Stimulated activated CD8-positive, alpha-beta memory T cell treated with anti-CD3 and anti-CD28 coated beads, Interleukin-2, amount 100 ng/mL, for 1 hour (primary cell): ENCODE data around the gene ART4.

Source experiments
- DNase-seq, 2 donors: peaks; one replicate each; pipeline ENCODE4 v3.0.0-alpha.2; 2020; ENCODE audit warnings: low read depth in 2 of 2

The ART4 gene

GRCh38 chr12:14810953-14811483, 32.3 kb downstream of the ART4 start:
- no peak for DNase-seq

DNA sequence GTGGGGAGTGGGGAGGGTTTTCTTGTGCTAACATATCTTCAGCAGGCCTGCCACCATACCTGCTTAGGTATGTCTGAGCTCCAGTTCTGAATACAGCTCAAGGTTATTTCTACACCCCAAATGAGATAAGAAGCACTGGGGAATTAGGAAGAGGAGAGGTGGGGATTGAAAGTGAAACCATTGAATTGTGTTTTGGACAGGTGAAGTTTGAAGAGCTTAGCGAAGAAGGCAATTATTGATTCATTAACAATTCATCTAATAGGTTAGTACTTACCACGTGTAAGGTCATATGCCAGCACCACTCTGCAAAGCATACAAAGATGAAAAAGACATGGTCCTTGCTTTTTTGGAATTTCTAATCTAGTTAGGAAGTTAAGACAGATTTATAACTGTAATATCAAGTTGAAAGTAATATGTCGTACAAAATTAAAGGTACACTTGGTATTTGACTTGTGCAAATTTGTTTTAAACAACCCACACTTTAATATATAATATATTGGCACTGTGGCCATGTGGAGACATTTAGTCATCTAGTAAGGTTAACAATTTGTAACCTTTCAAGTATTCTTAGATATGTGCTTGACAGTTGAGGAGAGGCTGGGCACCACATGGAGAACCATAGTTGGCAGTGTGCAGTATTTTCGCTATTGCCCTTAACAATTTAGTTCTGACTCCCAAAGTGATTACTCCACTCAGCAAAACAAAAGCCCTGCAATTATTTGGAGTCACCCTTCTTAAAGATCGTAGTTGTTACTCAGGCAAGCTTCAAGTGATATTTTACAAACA, 33.0 kb downstream of the ART4 start:
- DNase-seq: no peak

DNA sequence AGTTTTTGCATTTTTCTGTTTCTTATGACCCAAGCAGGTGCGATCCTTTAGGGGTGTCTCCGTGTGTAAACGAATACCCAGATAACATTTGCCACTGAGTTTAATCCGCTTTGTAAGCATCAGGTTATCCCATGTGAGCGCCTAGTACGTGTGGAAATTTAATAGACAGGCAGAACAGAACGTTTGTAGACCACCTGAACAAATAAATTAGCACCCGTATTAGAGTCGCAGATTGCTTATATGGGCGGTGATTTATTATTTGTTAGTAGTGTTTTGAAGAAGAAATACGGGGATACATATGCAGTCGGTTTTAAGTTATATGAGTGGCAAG, 39.5 kb downstream of the ART4 start:
- DNase-seq: no peak

DNA sequence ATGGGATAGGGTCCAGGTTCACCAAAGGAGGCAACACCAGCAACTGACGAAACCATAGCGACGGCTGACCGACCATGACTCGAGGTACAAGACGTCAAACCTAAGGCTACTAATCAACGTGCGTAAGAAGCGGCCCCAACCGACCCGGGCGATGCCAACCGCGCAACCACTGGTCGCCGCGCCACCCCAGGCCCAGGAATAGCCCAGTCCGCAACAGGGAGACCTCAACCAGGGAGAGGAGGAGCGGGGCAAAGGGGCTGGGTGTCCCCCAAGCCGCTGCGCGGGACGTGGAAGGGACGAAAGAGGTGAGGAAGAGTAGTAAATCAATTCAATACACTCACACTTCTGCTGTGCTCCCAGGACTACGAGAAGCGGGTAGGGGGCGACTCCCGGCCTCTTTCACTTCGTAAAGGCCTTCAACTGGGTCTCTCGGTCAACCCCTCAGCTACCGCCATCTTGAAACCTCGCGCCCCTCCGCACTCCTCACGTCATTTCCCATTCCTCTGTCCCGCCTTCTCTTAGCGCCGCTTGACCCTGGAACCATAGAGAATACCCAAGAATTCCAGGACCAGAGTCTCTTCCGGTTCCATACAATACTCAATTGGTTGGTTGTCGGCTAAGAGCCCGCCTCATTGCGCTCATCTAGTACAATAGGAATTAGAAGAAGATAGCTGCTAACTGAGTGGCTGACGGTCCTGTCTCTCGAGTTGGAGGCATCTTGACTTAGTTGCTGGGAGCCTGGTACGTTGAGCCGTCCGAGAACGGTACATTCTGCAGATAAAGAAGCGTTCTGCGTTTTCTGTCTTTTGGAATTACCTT, 40.1 kb downstream of the ART4 start, which contains the start of the genes C12orf60 and WBP11:
C12orf60 (plus strand) TSS at position 660 of the 819 bp plus-strand sequence. CDS start 19,266 bp downstream, outside the sequence.
WBP11 (minus strand) TSS at position 468 of the 819 bp plus-strand sequence. CDS start 2,095 bp downstream, outside the sequence.
- peak; percentile 59 to 75 for DNase-seq

- no peak for DNase-seq
These were observed 40.7 kb downstream of the ART4 start for GRCh38 chr12:14802721-14803010.

DNA sequence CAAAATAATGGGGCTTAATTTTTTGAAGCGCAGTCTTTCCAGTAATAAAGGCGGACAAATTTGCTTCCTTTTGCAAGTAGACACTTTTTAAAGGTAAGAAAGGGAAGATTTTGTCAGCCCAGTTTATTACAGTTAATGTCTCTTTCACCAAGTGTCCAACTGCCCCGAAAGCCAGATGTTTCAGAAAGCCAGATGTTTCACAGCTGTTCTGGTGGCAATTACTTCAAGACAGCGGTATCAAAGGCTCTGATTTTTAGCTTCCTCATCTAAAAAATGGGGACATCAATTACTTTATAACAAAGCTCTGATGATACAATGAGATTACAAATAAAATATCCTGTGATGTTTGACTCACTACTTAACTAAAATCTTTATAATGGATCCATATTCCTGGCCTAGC, 41.1 kb downstream of the ART4 start:
- no peak for DNase-seq

GRCh38 chr12:14795028-14795448, 48.3 kb downstream of the ART4 start:
- no peak for DNase-seq

DNA sequence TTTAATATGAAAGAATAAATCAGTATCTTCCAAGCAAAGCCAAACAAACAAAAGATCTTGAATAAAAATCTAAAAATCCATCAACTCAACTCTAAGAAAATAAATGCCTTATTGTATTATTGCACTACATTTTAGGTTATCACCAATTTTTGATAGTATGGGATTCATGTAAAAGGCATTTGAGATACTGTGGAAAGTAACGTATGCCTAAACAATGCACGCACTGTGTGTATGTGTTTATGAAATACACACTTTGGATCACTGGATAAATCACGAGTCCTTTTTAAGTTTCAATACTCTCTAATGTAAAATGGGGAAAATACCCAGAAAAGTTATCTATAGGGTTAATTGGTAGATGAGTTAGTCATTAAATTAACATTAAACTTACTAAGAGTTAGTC, 57.8 kb downstream of the ART4 start:
- DNase-seq: no peak

DNA sequence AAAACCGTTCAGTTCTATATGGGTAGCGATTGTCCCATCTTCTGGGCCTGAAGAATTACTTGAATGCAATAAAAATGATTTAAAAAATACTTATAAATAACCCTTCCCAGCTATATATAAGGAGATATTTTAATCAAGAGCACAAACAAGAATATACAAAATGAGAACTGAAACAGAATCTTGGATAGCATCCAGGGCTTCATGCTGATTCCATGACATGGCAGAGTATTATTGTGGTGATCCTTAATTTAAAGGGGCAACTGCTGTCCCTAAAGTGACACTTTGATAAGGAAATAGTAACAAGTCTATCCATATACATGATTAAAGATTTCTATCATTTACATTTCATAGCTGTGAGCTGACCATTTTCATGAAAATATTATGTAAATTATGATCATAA, 58.9 kb downstream of the ART4 start:
- DNase-seq: no peak

DNA sequence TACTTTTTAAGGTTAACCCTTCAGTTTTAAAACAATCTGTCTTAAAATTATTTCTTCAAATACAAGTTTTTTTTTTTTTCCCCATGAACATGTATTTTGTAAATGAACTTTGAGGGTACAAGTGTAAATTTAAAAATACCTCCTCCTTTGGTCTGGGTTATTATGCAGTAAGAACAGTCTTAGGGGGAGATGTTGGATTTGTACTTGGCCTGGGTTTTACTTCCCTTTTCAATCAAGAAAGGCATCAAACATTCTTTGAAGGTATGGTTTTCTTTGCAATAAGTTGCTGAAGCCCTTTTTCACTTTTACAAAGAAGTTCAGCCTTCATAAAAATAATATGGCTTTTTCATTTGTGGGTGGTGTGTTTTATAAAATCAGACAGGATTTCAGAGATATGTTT, 60.6 kb downstream of the ART4 start:
- DNase-seq: no peak

DNA sequence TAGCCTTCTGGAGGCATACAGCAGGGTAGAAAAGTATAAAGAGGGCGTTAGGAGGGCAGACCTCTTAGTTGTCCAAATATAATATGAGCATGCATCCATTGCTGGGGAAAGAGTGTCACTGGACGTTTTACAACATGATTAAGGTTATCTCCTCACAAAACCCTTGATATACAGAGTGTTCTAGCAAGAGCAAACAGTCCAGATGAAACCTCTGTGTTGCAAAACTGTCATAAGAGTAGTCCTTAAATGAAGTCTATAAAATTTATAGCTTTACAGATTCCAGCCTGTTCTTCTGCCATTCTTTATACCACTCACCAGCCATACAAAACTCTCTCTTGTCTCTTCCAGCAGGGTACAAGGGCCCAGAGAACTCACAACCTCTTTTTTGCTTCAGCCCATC, 61.8 kb downstream of the ART4 start:
- DNase-seq: no peak

DNA sequence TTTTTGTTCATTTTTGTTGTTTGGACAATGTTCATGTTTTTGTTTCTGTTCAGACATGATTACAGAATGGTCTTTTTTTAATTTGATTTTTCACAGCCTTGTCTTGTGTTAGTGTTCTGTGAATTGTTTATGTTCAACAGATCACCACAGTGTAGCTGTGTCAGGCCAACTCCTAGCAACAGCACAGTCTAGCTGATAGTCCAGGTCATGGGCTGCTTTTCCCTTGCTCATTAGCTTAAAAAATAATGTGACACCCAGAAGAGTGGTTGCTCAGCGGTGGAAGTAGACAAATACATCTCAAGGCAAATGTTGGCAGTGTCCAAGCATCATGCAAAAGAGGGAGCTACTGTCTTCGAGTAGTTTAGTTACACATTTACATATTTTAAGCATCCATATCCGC, 62.5 kb downstream of the ART4 start:
- DNase-seq: no peak

GRCh38 chr12:14779834-14780233, 63.5 kb downstream of the ART4 start:
- DNase-seq: no peak

- DNase-seq: no peak
These were observed 66.1 kb downstream of the ART4 start for GRCh38 chr12:14777271-14777670.

DNA sequence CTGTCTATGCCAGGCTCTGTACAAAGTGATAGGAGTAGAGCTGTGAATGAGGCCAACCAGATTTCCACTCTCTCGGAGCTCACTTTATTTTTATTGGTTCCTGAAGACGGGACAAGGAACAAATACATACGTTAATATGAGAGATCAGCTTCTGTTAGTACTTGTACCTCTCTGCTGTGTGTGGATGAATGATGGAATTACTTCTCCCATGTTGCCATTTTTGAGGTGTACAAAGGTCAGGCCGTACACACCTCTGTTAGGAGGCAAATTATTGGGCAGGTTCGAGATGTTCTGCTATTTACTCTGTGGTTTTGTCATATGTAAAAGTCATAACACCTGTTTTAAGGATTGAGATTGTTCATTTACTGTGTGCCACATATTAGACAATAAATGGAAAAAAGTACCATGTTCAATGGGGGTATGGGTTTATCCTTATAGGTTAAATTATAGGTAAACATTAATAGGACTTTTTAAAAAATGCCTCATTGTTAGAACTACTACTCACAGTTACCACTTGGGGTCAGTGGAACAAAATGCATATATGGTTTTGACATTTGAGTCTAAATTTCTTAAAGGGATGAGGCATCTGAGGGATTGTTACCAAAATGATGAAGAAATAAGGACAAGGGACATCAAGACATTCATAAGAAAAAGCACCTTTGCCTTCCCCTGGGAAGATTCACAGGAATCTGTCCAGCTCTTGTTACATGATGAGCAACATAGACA, 66.9 kb downstream of the ART4 start:
- no peak for DNase-seq

GRCh38 chr12:14775636-14775980, 67.7 kb downstream of the ART4 start:
- no peak for DNase-seq
